ENCODE measurements around the gene TFAP2D.

GRCh38 chr6:50815436-50816114 lies 102.2 kb downstream of the TFAP2D start:
- TF ChIP-seq CTCF (IDR thresholded peaks at IDR 0.05): peak; percentile 65
- no peak for TF ChIP-seq ZFX (IDR thresholded peaks at IDR 0.05; ENCODE audit: borderline replicate concordance)
